OCI-LY7 (cell line): ENCODE results near the gene PPRC1. TPM values are rescaled to one million over a fixed set of nuclear protein-coding genes. Genes with fewer than 3 reads are reported as not detected.

Experiments used
- BruUV-seq: library from RNA; stranded (reverse); fragments of 400-500 nt; replicated peaks from 2 replicates; lab custom pipeline; 2021; lab: Mats Ljungman, UMichigan
- CTCF ChIA-PET: fragments of 300-600 bp; sonication (Branson Sonifier 250); formaldehyde crosslinking; loops from one replicate; lab custom pipeline; 2022; ENCODE audit warnings: antibody characterized with exemption; ENCODE audit not compliant: unreplicated experiment; lab: Charles Lee
- POLR2A ChIA-PET: fragments of 300-600 bp; sonication (Branson Sonifier 250); formaldehyde crosslinking; loops from one replicate; lab custom pipeline; 2022; ENCODE audit warnings: antibody characterized with exemption; lab: Charles Lee
- DNase-seq: peaks from one replicate; pipeline ENCODE4 v3.0.0-alpha.2; 2015; ENCODE audit warnings: low spot score
- H2AFZ ChIP-seq: fragments of 200-600 bp; sonication (generic), shearing (Covaris generic); 2 replicates; pipeline ENCODE4 v1.6.1; 2014; ENCODE audit warnings: mild to moderate bottlenecking, antibody characterized with exemption, low read length, moderate library complexity
- H3K27ac ChIP-seq: fragments of 200-600 bp; sonication (generic); 2 replicates; pipeline ENCODE4 v1.5.1; 2014; ENCODE audit warnings: mixed run types, low read depth, mild to moderate bottlenecking, moderate library complexity, low read length, inconsistent platforms; ENCODE audit not compliant: poor library complexity, severe bottlenecking
- H3K36me3 ChIP-seq: fragments of 200-600 bp; sonication (generic); 2 replicates; pipeline ENCODE4 v1.6.1; 2014; ENCODE audit warnings: mild to moderate bottlenecking, antibody characterized with exemption, low read length, moderate library complexity, mixed read lengths; ENCODE audit not compliant: insufficient read depth
- H3K4me1 ChIP-seq: fragments of 200-600 bp; sonication (generic); 2 replicates; pipeline ENCODE4 v1.5.1; 2014; ENCODE audit warnings: mild to moderate bottlenecking, low read length; ENCODE audit not compliant: insufficient read depth, poor library complexity, severe bottlenecking
- H3K4me2 ChIP-seq: fragments of 200-600 bp; sonication (generic); 2 replicates; pipeline ENCODE4 v1.6.1; 2014; ENCODE audit warnings: mild to moderate bottlenecking, low read length
- H3K4me3 ChIP-seq: fragments of 200-600 bp; sonication (generic); 2 replicates; pipeline ENCODE4 v1.5.1; 2014; ENCODE audit warnings: mild to moderate bottlenecking, low read depth, low read length; ENCODE audit not compliant: poor library complexity, severe bottlenecking
- H3K79me2 ChIP-seq: fragments of 200-600 bp; sonication (generic); 2 replicates; pipeline ENCODE4 v1.6.1; 2016; ENCODE audit warnings: low read depth, mild to moderate bottlenecking, low read length, moderate library complexity, mixed read lengths; ENCODE audit not compliant: insufficient read depth
- H3K9me2 ChIP-seq: fragments of 200-600 bp; sonication (generic); 2 replicates; pipeline ENCODE4 v1.6.1; 2016; ENCODE audit warnings: mild to moderate bottlenecking, low read length, mixed read lengths; ENCODE audit not compliant: insufficient read depth
- H3K9me3 ChIP-seq: fragments of 200-600 bp; sonication (generic); 2 replicates; pipeline ENCODE4 v1.6.1; 2014; ENCODE audit warnings: mild to moderate bottlenecking, mixed run types, low read length, mixed read lengths
- H4K20me1 ChIP-seq: fragments of 200-600 bp; sonication (generic); 2 replicates; pipeline ENCODE4 v1.6.1; 2014; ENCODE audit warnings: mild to moderate bottlenecking, antibody characterized with exemption, low read length, moderate library complexity, mixed read lengths; ENCODE audit not compliant: insufficient read depth
- EZH2phosphoT487 ChIP-seq: fragments of 200-600 bp; sonication (generic); IDR thresholded peaks from 2 replicates; pipeline ENCODE4 v1.6.1; 2018; ENCODE audit warnings: low read depth, borderline replicate concordance, mild to moderate bottlenecking, mixed run types, antibody characterized with exemption, low read length, moderate library complexity, mixed read lengths
- intact Hi-C: fragments of 100-400 bp; cut with micrococcal nuclease; formaldehyde crosslinking; loops from one replicate; pipeline ENCODE4 v1.10.0; 2022; ENCODE audit not compliant: unreplicated experiment
- total RNA-seq, 2 experiments: library from RNA; depleted of rRNA in 1 of 2; stranded (reverse); fragments of >200 nt in 1 of 2; shearing (Covaris generic) in 1 of 2; gene quantifications; 2 replicates each; pipeline ENCODE4 v1.2.3, GENCODE V29; 2014 to 2022
- TF ChIP-seq, protein P1 (sequence below): fragments of 200-600 bp; sonication (generic); conservative IDR thresholded peaks from 2 replicates; pipeline ENCODE4 v1.5.1; 2014; ENCODE audit warnings: mild to moderate bottlenecking, antibody characterized with exemption, low read length, moderate library complexity, mixed read lengths

The PPRC1 gene
- total RNA-seq, 2 experiments from 2014 or later: 47.1 to 77.2 TPM

DNA sequence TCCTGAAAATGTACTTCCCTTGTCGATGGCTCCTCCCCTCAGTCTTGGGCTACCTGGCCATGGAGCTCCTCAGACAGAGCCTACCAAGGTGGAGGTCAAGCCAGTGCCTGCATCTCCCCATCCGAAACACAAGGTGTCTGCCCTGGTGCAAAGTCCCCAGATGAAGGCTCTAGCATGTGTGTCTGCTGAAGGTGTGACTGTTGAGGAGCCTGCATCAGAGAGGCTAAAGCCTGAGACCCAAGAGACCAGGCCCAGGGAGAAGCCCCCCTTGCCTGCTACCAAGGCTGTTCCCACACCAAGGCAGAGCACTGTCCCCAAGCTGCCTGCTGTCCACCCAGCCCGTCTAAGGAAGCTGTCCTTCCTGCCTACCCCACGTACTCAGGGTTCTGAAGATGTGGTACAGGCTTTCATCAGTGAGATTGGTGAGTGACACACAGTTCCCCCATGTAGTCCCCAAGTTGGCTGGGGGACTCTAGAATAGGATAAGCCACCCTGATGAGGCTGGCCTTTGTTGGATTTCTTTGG is 8.8 kb downstream of the PPRC1 start:
- CTCF ChIA-PET: no interaction called here
- Histone ChIP-seq H3K4me3 (no peak overlapping the region), H3K4me2 (no peak overlapping the region), H3K9me3 (no peaks in the 10 kb centered on the region), H4K20me1 (peaks cover 4% of the 10 kb centered on the region; the same call in 1 of the 2 replicates), H3K4me1 (no peaks in the 10 kb centered on the region), H3K27ac (no peak overlapping the region), H3K9me2 (no peaks in the 10 kb centered on the region), H2AFZ (no peak overlapping the region), H3K79me2 (peaks cover 45% of the 10 kb centered on the region), H3K36me3 (peaks cover 97% of the 10 kb centered on the region)
- intact Hi-C loops: no loop called here
- TF ChIP-seq, protein P1, sequence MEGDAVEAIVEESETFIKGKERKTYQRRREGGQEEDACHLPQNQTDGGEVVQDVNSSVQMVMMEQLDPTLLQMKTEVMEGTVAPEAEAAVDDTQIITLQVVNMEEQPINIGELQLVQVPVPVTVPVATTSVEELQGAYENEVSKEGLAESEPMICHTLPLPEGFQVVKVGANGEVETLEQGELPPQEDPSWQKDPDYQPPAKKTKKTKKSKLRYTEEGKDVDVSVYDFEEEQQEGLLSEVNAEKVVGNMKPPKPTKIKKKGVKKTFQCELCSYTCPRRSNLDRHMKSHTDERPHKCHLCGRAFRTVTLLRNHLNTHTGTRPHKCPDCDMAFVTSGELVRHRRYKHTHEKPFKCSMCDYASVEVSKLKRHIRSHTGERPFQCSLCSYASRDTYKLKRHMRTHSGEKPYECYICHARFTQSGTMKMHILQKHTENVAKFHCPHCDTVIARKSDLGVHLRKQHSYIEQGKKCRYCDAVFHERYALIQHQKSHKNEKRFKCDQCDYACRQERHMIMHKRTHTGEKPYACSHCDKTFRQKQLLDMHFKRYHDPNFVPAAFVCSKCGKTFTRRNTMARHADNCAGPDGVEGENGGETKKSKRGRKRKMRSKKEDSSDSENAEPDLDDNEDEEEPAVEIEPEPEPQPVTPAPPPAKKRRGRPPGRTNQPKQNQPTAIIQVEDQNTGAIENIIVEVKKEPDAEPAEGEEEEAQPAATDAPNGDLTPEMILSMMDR: no peak
- TF ChIP-seq EZH2phosphoT487: no peak
- POLR2A ChIA-PET: no interaction called here
- no peak for DNase-seq
- no TSS peak for BruUV-seq

DNA sequence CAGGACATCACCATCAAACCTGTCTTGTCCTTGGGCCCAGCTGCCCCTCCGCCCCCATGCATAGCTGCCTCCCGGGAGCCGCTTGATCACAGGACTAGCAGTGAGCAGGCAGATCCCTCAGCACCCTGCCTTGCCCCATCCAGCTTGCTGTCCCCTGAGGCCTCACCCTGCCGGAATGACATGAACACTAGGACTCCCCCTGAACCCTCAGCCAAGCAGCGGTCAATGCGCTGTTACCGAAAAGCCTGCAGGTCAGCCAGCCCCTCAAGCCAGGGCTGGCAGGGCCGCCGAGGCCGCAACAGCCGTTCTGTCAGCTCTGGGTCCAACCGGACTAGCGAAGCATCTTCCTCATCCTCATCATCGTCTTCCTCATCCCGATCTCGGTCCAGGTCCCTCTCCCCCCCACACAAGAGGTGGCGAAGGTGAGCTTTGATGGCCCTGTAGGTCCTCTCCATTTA is 14.2 kb downstream of the PPRC1 start:
- TF ChIP-seq EZH2phosphoT487: no peak
- TF ChIP-seq, protein P1: no peak
- ChIA-PET POLR2A (interaction anchor here (1.4 kb wide), 1 partner anchor 10 kb away, joined by 4 read pairs; no protein-coding TSS in a partner anchor), CTCF (no interaction called here)
- Histone ChIP-seq H3K36me3 (peaks cover 95% of the 10 kb centered on the region), H3K9me3 (no peaks in the 10 kb centered on the region), H2AFZ (no peak overlapping the region), H3K79me2 (peaks cover 6% of the 10 kb centered on the region; the same call in 1 of the 2 replicates), H3K9me2 (no peaks in the 10 kb centered on the region), H3K4me3 (no peak overlapping the region), H3K4me1 (peaks cover 20% of the 10 kb centered on the region), H4K20me1 (no peaks in the 10 kb centered on the region), H3K4me2 (no peak overlapping the region), H3K27ac (no peak overlapping the region)
- intact Hi-C loops: no loop called here
- BruUV-seq: no TSS peak
- DNase-seq: no peak

DNA sequence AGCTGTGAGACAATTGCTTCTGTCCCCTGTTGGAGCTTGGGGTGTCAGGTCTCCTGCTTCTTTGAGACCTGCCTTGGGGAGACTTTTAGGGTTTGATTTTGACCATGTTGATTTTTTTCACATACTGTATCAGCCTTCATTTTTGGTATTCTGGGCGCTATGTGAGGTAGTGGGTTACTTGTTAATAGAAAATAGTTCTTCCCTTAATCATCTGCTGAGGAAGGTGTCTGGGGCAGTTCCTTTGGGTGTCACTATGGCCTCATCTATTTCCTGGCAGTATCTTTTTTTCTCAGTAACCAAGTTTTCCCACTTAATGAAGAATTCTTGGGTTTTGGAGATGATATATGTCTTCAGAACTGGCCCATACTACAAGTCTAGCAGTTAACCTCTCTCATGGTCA is 14.7 kb downstream of the PPRC1 start:
- no TSS peak for BruUV-seq
- ChIA-PET CTCF (no interaction called here), POLR2A (interaction anchor here (1.4 kb wide), 1 partner anchor 11 kb away, joined by 4 read pairs; no protein-coding TSS in a partner anchor)
- no peak overlapping the region for H3K4me2 ChIP-seq
- intact Hi-C loops: no loop called here
- peaks cover 94% of the 10 kb centered on the region for H3K36me3 ChIP-seq
- H3K9me3 ChIP-seq: no peaks in the 10 kb centered on the region
- H3K79me2 ChIP-seq: peaks cover 10% of the 10 kb centered on the region
- DNase-seq: no peak
- H3K4me1 ChIP-seq: peaks cover 20% of the 10 kb centered on the region
- H3K27ac ChIP-seq: no peak overlapping the region
- no peak overlapping the region for H3K4me3 ChIP-seq
- H4K20me1 ChIP-seq: no peaks in the 10 kb centered on the region
- H3K9me2 ChIP-seq: no peaks in the 10 kb centered on the region
- H2AFZ ChIP-seq: no peak overlapping the region
- no peak for TF ChIP-seq EZH2phosphoT487
- TF ChIP-seq, protein P1: no peak
